Measurements from ENCODE around the gene TNFRSF8. TPM values are rescaled to one million over a fixed set of nuclear protein-coding genes. Genes with fewer than 3 reads are reported as not detected.
"Not testable (repeated sequence)": the region's sequence is repeated elsewhere in the genome, so short reads cannot be mapped to it uniquely, and the experiment has no call there.

The TNFRSF8 gene
- total RNA-seq, 8 experiments from 2014 or later, result 0.31 to 16.0 (median 0.46) TPM

- WGBS, 10 experiments, result 57 to 100% (median 87%) methylated on average over 1 to 5 of the region's 6 CpGs; no CpG with 5 or more reads in 5 of the 10 experiments
- ATAC-seq (replicated peaks in 6 of 8), result peak in 1 of 8 experiments; percentile 19
- in situ Hi-C loops (cut with MboI; ENCODE audit: low pct_unique_long_range_greater_than_20kb in 2 of 9, low sequenced_read_pairs in 9 of 9, unreplicated experiment in 9 of 9), result no loop called here
Observed at GRCh38 chr1:12088607-12089006, 25.5 kb downstream of the TNFRSF8 start.

GRCh38 chr1:12090326-12090725 is 27.2 kb downstream of the TNFRSF8 start:
- in situ Hi-C loops (cut with MboI; ENCODE audit: low pct_unique_long_range_greater_than_20kb in 2 of 9, low sequenced_read_pairs in 9 of 9, unreplicated experiment in 9 of 9), result no loop called here
- 78 to 83% (median 80%) methylated on average over 1 of the region's 3 CpGs; no CpG with 5 or more reads in 7 of the 10 experiments for WGBS, 10 experiments
- no peak overlapping the region for H3K27ac ChIP-seq
- H3K4me1 ChIP-seq (replicated peaks in 1 of 2), result no peaks in the 10 kb centered on the region
- no peak overlapping the region for H3K4me3 ChIP-seq
- no peak for ATAC-seq (replicated peaks in 6 of 8)

More at GRCh38 chr1:12088607-12089006, 25.5 kb downstream of the TNFRSF8 start:
- no peak overlapping the region for H3K4me3 ChIP-seq
- no peaks in the 10 kb centered on the region for H3K4me1 ChIP-seq (replicated peaks in 1 of 2)
- H3K27ac ChIP-seq, result no peak overlapping the region

- no peak for ATAC-seq (replicated peaks in 6 of 8)
- H3K4me1 ChIP-seq (replicated peaks in 1 of 2), result no peaks in the 10 kb centered on the region
- in situ Hi-C loops (cut with MboI; ENCODE audit: low pct_unique_long_range_greater_than_20kb in 2 of 9, low sequenced_read_pairs in 9 of 9, unreplicated experiment in 9 of 9), result no loop called here
- 82 to 83% (median 83%) methylated on average over 1 of the region's 1 CpG; no CpG with 5 or more reads in 7 of the 10 experiments for WGBS, 10 experiments
- no peak overlapping the region for H3K4me3 ChIP-seq
- no peak overlapping the region for H3K27ac ChIP-seq
Observed at GRCh38 chr1:12091191-12091590, 28.1 kb downstream of the TNFRSF8 start.

- ATAC-seq (replicated peaks in 6 of 8), result no peak
- WGBS, 10 experiments, result 88 to 100% (median 92%) methylated on average over 1 to 3 of the region's 3 CpGs; no CpG with 5 or more reads in 6 of the 10 experiments
- in situ Hi-C loops (cut with MboI; ENCODE audit: low pct_unique_long_range_greater_than_20kb in 2 of 9, low sequenced_read_pairs in 9 of 9, unreplicated experiment in 9 of 9), result no loop called here
- Histone ChIP-seq H3K4me1 (replicated peaks in 1 of 2) (no peaks in the 10 kb centered on the region), H3K4me3 (no peak overlapping the region), H3K27ac (no peak overlapping the region)
Observed at GRCh38 chr1:12094180-12094579, 31.1 kb downstream of the TNFRSF8 start.

- in situ Hi-C loops (cut with MboI; ENCODE audit: low pct_unique_long_range_greater_than_20kb in 2 of 9, low sequenced_read_pairs in 9 of 9, unreplicated experiment in 9 of 9), result no loop called here
- WGBS, 10 experiments, result 77 to 97% (median 86%) methylated on average over 1 to 10 of the region's 10 CpGs; no CpG with 5 or more reads in 1 of the 10 experiments
- no peaks in the 10 kb centered on the region for H3K4me1 ChIP-seq (replicated peaks in 1 of 2)
- ATAC-seq (replicated peaks in 6 of 8), result peak in 3 of 8 experiments; percentile 72 to 79 (median 74)
- no peak overlapping the region for H3K4me3 ChIP-seq
- H3K27ac ChIP-seq, result no peak overlapping the region
Observed at GRCh38 chr1:12095452-12096263, 32.6 kb downstream of the TNFRSF8 start.

GRCh38 chr1:12096615-12097014 is 33.5 kb downstream of the TNFRSF8 start:
- no peak overlapping the region for H3K4me3 ChIP-seq
- ATAC-seq (replicated peaks in 6 of 8), result no peak
- 80 to 100% (median 90%) methylated on average over 1 to 5 of the region's 5 CpGs; no CpG with 5 or more reads in 2 of the 10 experiments for WGBS, 10 experiments
- in situ Hi-C loops (cut with MboI; ENCODE audit: low pct_unique_long_range_greater_than_20kb in 2 of 9, low sequenced_read_pairs in 9 of 9, unreplicated experiment in 9 of 9), result no loop called here
- no peaks in the 10 kb centered on the region for H3K4me1 ChIP-seq (replicated peaks in 1 of 2)
- H3K27ac ChIP-seq, result no peak overlapping the region

- Histone ChIP-seq H3K27ac (no peak overlapping the region), H3K4me3 (no peak overlapping the region), H3K4me1 (replicated peaks in 1 of 2) (no peaks in the 10 kb centered on the region)
- ATAC-seq (replicated peaks in 6 of 8), result no peak
- in situ Hi-C loops (cut with MboI; ENCODE audit: low pct_unique_long_range_greater_than_20kb in 2 of 9, low sequenced_read_pairs in 9 of 9, unreplicated experiment in 9 of 9), result no loop called here
Observed at GRCh38 chr1:12097321-12097720, 34.2 kb downstream of the TNFRSF8 start.

- in situ Hi-C loops (cut with MboI; ENCODE audit: low pct_unique_long_range_greater_than_20kb in 2 of 9, low sequenced_read_pairs in 9 of 9, unreplicated experiment in 9 of 9), result no loop called here
- 37 to 100% (median 61%) methylated on average over 1 of the region's 1 CpG for WGBS, 10 experiments
- no peak overlapping the region for H3K4me3 ChIP-seq
- no peak for ATAC-seq (replicated peaks in 6 of 8)
- no peaks in the 10 kb centered on the region for H3K4me1 ChIP-seq (replicated peaks in 1 of 2)
- no peak overlapping the region for H3K27ac ChIP-seq
Observed at GRCh38 chr1:12098786-12099185, 35.7 kb downstream of the TNFRSF8 start.

GRCh38 chr1:12099610-12100009 is 36.5 kb downstream of the TNFRSF8 start:
- 50 to 83% (median 67%) methylated on average over 2 to 5 of the region's 7 CpGs; no CpG with 5 or more reads in 3 of the 10 experiments for WGBS, 10 experiments
- H3K4me3 ChIP-seq, result no peak overlapping the region
- no peak overlapping the region for H3K27ac ChIP-seq
- in situ Hi-C loops (cut with MboI; ENCODE audit: low pct_unique_long_range_greater_than_20kb in 2 of 9, low sequenced_read_pairs in 9 of 9, unreplicated experiment in 9 of 9), result loop anchor here in 1 of 9 experiments (25.0 kb wide), 1 partner anchor 113 kb away; no protein-coding TSS in a partner anchor
- H3K4me1 ChIP-seq (replicated peaks in 1 of 2), result peaks cover 0 to 7% of the 10 kb centered on the region in 2 donors
- no peak for ATAC-seq (replicated peaks in 6 of 8)

- H3K4me1 ChIP-seq (replicated peaks in 1 of 2), result peaks cover 0 to 7% of the 10 kb centered on the region in 2 donors
- H3K4me3 ChIP-seq, result no peak overlapping the region
- ATAC-seq (replicated peaks in 6 of 8), result no peak
- no peak overlapping the region for H3K27ac ChIP-seq
- 71 to 100% (median 92%) methylated on average over 3 to 6 of the region's 6 CpGs; no CpG with 5 or more reads in 1 of the 10 experiments for WGBS, 10 experiments
- in situ Hi-C loops (cut with MboI; ENCODE audit: low pct_unique_long_range_greater_than_20kb in 2 of 9, low sequenced_read_pairs in 9 of 9, unreplicated experiment in 9 of 9), result loop anchor here in 1 of 9 experiments (25.0 kb wide), 1 partner anchor 112 kb away; no protein-coding TSS in a partner anchor
Observed at GRCh38 chr1:12100071-12100470, 37.0 kb downstream of the TNFRSF8 start.

- ATAC-seq (replicated peaks in 6 of 8); H3K4me1 ChIP-seq (replicated peaks in 1 of 2); H3K27ac ChIP-seq; H3K4me3 ChIP-seq: not testable (repeated sequence)
- in situ Hi-C loops (cut with MboI; ENCODE audit: low pct_unique_long_range_greater_than_20kb in 2 of 9, low sequenced_read_pairs in 9 of 9, unreplicated experiment in 9 of 9), result loop anchor here in 1 of 9 experiments (25.0 kb wide), 1 partner anchor 111 kb away; no protein-coding TSS in a partner anchor
- 67 to 100% (median 94%) methylated on average over 1 to 3 of the region's 3 CpGs; no CpG with 5 or more reads in 2 of the 10 experiments for WGBS, 10 experiments
Observed at GRCh38 chr1:12101120-12101519, 38.0 kb downstream of the TNFRSF8 start.

GRCh38 chr1:12102066-12102465 is 39.0 kb downstream of the TNFRSF8 start:
- ATAC-seq (replicated peaks in 6 of 8), result no peak
- in situ Hi-C loops (cut with MboI; ENCODE audit: low pct_unique_long_range_greater_than_20kb in 2 of 9, low sequenced_read_pairs in 9 of 9, unreplicated experiment in 9 of 9), result loop anchor here in 1 of 9 experiments (25.0 kb wide), 1 partner anchor 110 kb away; no protein-coding TSS in a partner anchor
- H3K27ac ChIP-seq, result no peak overlapping the region
- WGBS, 10 experiments, result 78 to 95% (median 90%) methylated on average over 2 to 9 of the region's 10 CpGs; no CpG with 5 or more reads in 2 of the 10 experiments
- H3K4me3 ChIP-seq, result no peak overlapping the region
- peaks cover 0 to 7% of the 10 kb centered on the region in 2 donors for H3K4me1 ChIP-seq (replicated peaks in 1 of 2)

GRCh38 chr1:12104417-12104816 is 41.3 kb downstream of the TNFRSF8 start:
- in situ Hi-C loops (cut with MboI; ENCODE audit: low pct_unique_long_range_greater_than_20kb in 2 of 9, low sequenced_read_pairs in 9 of 9, unreplicated experiment in 9 of 9), result loop anchor here in 1 of 9 experiments (25.0 kb wide), 1 partner anchor 108 kb away; no protein-coding TSS in a partner anchor
- Histone ChIP-seq H3K4me3 (no peak overlapping the region), H3K4me1 (replicated peaks in 1 of 2) (peaks cover 0 to 7% of the 10 kb centered on the region in 2 donors), H3K27ac (no peak overlapping the region)
- no peak for ATAC-seq (replicated peaks in 6 of 8)
- WGBS, 10 experiments, result 52 to 100% (median 85%) methylated on average over 3 to 7 of the region's 13 CpGs; no CpG with 5 or more reads in 3 of the 10 experiments

Data from motor neuron (in vitro differentiated cells).